OCI-M2 (cell line): ENCODE measurements around the gene AFF4.

Experiments used
- DNase-seq: peaks from one replicate; lab custom pipeline; 2025; ENCODE audit not compliant: unreplicated experiment; lab: John Stamatoyannopoulos, UW

AFF4 gene

GRCh38 chr5:132829742-132830435, 133.5 kb downstream of the AFF4 start:
- no peak for DNase-seq

- DNase-seq: no peak
Measured at GRCh38 chr5:132828846-132829494, 134.5 kb downstream of the AFF4 start.

- DNase-seq: no peak
Measured at GRCh38 chr5:132827943-132828673, 135.3 kb downstream of the AFF4 start.

- DNase-seq: no peak
Measured at GRCh38 chr5:132826424-132827082, 136.9 kb downstream of the AFF4 start.

GRCh38 chr5:132825834-132826391, 137.5 kb downstream of the AFF4 start:
- DNase-seq: no peak
